Body of pancreas (tissue), 4 donors: ENCODE data around the gene PNLDC1. TPM values are rescaled to one million over a fixed set of nuclear protein-coding genes. Genes with fewer than 3 reads are reported as not detected.

Source experiments
- ATAC-seq: fragments of 150-250 bp; one replicate; pipeline ENCODE4 v1.9.1; 2016
- DNase-seq, 4 donors: peaks; one replicate each; pipeline ENCODE4 v3.0.0-alpha.2; 2019
- H3K27ac ChIP-seq, 4 donors: fragments of 200-600 bp; sonication (generic); 1 replicate in 3 of 4; 2 replicates in 1 of 4; pipeline versions ENCODE4 v1.5.1 to v1.6.1; 2016 to 2019; ENCODE audit warnings: mild to moderate bottlenecking in 1 of 4, mixed read lengths in 1 of 4, moderate library complexity in 1 of 4
- H3K27me3 ChIP-seq, 2 donors: fragments of 200-600 bp; sonication (generic); one replicate each; pipeline ENCODE4 v1.6.0; 2016; ENCODE audit warnings: mild to moderate bottlenecking in 1 of 2
- H3K36me3 ChIP-seq, 2 donors: fragments of 200-600 bp; sonication (generic); replicated peaks in 1 of 2; 2 replicates each; pipeline ENCODE4 v1.5.1; 2016; ENCODE audit warnings: low read depth in 2 of 2; ENCODE audit not compliant: insufficient read depth in 1 of 2
- H3K4me1 ChIP-seq: fragments of 200-600 bp; sonication (generic); one replicate; pipeline ENCODE4 v1.6.0; 2016
- H3K4me3 ChIP-seq, 2 donors: fragments of 200-600 bp; sonication (generic); 1 replicate in 1 of 2; 2 replicates in 1 of 2; pipeline ENCODE4 v1.5.1; 2016 to 2019
- H3K9me3 ChIP-seq, 3 donors: fragments of 200-600 bp; sonication (generic); 1 replicate in 2 of 3; 2 replicates in 1 of 3; pipeline ENCODE4 v1.5.1; 2016
- CTCF ChIP-seq, 7 experiments: fragments of 450-650 bp in 4 of 7; fragments of 200-600 bp in 3 of 7; sonication (generic) in 3 of 7; IDR thresholded peaks; one replicate each; pipeline ENCODE4 v1.5.1; 2016 to 2019; ENCODE audit warnings: antibody characterized with exemption in 7 of 7
- POLR2A ChIP-seq, 3 donors: fragments of 450-650 bp; IDR thresholded peaks; one replicate each; pipeline ENCODE4 v1.6.1; 2016; ENCODE audit warnings: antibody characterized with exemption in 3 of 3, mild to moderate bottlenecking in 2 of 3
- WGBS, 2 donors: methylation state at CpG; one replicate each; pipeline ENCODE4 v1.1.5; 2017; 5-methylcytosine and 5-hydroxymethylcytosine counted together
- intact Hi-C: fragments of 100-400 bp; cut with DNase I; formaldehyde crosslinking; loops from one replicate; pipeline ENCODE4 v1.15.1; 2023
- total RNA-seq, 2 donors: library from RNA; depleted of rRNA; stranded (reverse); fragments of >200 nt; gene quantifications; one replicate each; pipeline ENCODE4 v1.1.0, GENCODE V29; 2016

Gene PNLDC1
- total RNA-seq, 2 donors from 2014 or later, result 0.52 TPM; not detected in 1

GRCh38 chr6:159754959-159755914, 44.8 kb upstream of the PNLDC1 start:
- Histone ChIP-seq H3K27ac (no peak overlapping the region), H3K27me3 (no peaks in the 10 kb centered on the region), H3K36me3 (peaks cover 5 to 37% of the 10 kb centered on the region in 2 donors), H3K9me3 (no peaks in the 10 kb centered on the region), H3K4me3 (no peak overlapping the region), H3K4me1 (peaks cover 2% of the 10 kb centered on the region)
- ATAC-seq (no peak), DNase-seq (no peak)
- 76 to 79% methylated on average over 15 of the region's 15 CpGs for WGBS, 2 donors
- intact Hi-C loops, result no loop called here
- no peak for TF ChIP-seq POLR2A (IDR thresholded peaks at IDR 0.05)
- TF ChIP-seq CTCF (IDR thresholded peaks at IDR 0.05), result no peak

GRCh38 chr6:159756508-159756907, 43.6 kb upstream of the PNLDC1 start:
- Histone ChIP-seq H3K4me1 (peaks cover 11% of the 10 kb centered on the region), H3K27me3 (no peaks in the 10 kb centered on the region), H3K4me3 (no peak overlapping the region), H3K36me3 (peaks cover 3 to 33% of the 10 kb centered on the region in 2 donors), H3K27ac (no peak overlapping the region), H3K9me3 (no peaks in the 10 kb centered on the region)
- DNase-seq (no peak), ATAC-seq (no peak)
- intact Hi-C loops, result no loop called here
- TF ChIP-seq POLR2A (IDR thresholded peaks at IDR 0.05) (no peak), CTCF (IDR thresholded peaks at IDR 0.05) (no peak)
- 82 to 96% methylated on average over 4 of the region's 4 CpGs for WGBS, 2 donors

- H3K27ac ChIP-seq, result no peak overlapping the region
- H3K27me3 ChIP-seq, result no peaks in the 10 kb centered on the region
- WGBS, 2 donors, result 89 to 93% methylated on average over 7 of the region's 7 CpGs
- H3K4me3 ChIP-seq, result no peak overlapping the region
- no peak for ATAC-seq
- intact Hi-C loops, result no loop called here
- no peak for DNase-seq
- peaks cover 20% of the 10 kb centered on the region for H3K4me1 ChIP-seq
- TF ChIP-seq CTCF (IDR thresholded peaks at IDR 0.05) (no peak), POLR2A (IDR thresholded peaks at IDR 0.05) (no peak)
- H3K9me3 ChIP-seq, result no peaks in the 10 kb centered on the region
- peaks cover 0 to 20% of the 10 kb centered on the region in 2 donors for H3K36me3 ChIP-seq
These were observed 41.8 kb upstream of the PNLDC1 start for GRCh38 chr6:159758031-159759001.

- H3K36me3 ChIP-seq, result peaks cover 0 to 15% of the 10 kb centered on the region in 2 donors
These were observed 40.4 kb upstream of the PNLDC1 start for GRCh38 chr6:159759645-159760044.

More at GRCh38 chr6:159759645-159760044, 40.4 kb upstream of the PNLDC1 start:
- DNase-seq (no peak), ATAC-seq (no peak)
- Histone ChIP-seq H3K27ac (no peak overlapping the region), H3K27me3 (no peaks in the 10 kb centered on the region), H3K4me1 (peaks cover 21% of the 10 kb centered on the region), H3K4me3 (no peak overlapping the region), H3K9me3 (no peaks in the 10 kb centered on the region)
- TF ChIP-seq CTCF (IDR thresholded peaks at IDR 0.05) (no peak), POLR2A (IDR thresholded peaks at IDR 0.05) (no peak)
- intact Hi-C loops, result no loop called here
- 55 to 63% methylated on average over 2 of the region's 2 CpGs for WGBS, 2 donors
